Measurements from ENCODE around the gene DYNC1H1. TPM values are rescaled to one million over a fixed set of nuclear protein-coding genes. Genes with fewer than 3 reads are reported as not detected.

Gene DYNC1H1
- 228 to 260 TPM (median 246 TPM) in 5 replicates for total RNA-seq (2022; extraction: Qiagen RNA extraction; ENCODE audit: low read depth)

GRCh38 chr14:101964297-101965180, at the start of gene DYNC1H1:
Gene DYNC1H1, plus strand, starts transcription at chr14:101964573. Its CDS starts 119 bp downstream, at chr14:101964692.

GRCh38 chr14:102086972-102087761, 122.8 kb downstream of the DYNC1H1 start, which contains the start of gene HSP90AA1:
Gene HSP90AA1, minus strand, starts transcription at chr14:102087044. Its CDS starts 666 bp downstream, at chr14:102086378.

Other genes with a start within 250 kb of the DYNC1H1 start
- gene PPP2R5C, start 202.9 kb upstream of the DYNC1H1 start, total RNA-seq (2022; extraction: Qiagen RNA extraction; ENCODE audit: low read depth): 68.4 to 77.9 TPM (median 69.8 TPM) in 5 replicates
- 890 to 1,306 TPM (median 934 TPM) in 5 replicates for gene HSP90AA1, start 122.5 kb downstream of the DYNC1H1 start, total RNA-seq (2022; extraction: Qiagen RNA extraction; ENCODE audit: low read depth)
- gene WDR20, start 175.3 kb downstream of the DYNC1H1 start, total RNA-seq (2022; extraction: Qiagen RNA extraction; ENCODE audit: low read depth): 21.8 to 23.6 TPM (median 22.5 TPM) in 5 replicates

All from A549 treated with CpdA at 1 μM for 4 hours (cell line).